ENCODE measurements around the gene INPP5D.

GRCh38 chr2:233026198-233026813 lies 33.8 kb upstream of the INPP5D start:
- TF ChIP-seq CTCF (IDR thresholded peaks at IDR 0.05), result no peak
- no peak for TF ChIP-seq POLR2AphosphoS5 (IDR thresholded peaks at IDR 0.05)
